SKM-1 (cell line): ENCODE results near the gene DPPA4.

Experiments used
- DNase-seq: peaks from one replicate; lab custom pipeline; 2025; ENCODE audit not compliant: unreplicated experiment; lab: John Stamatoyannopoulos, UW

The DPPA4 gene

GRCh38 chr3:109339197-109339596 is 1.9 kb upstream of the DPPA4 start:
- DNase-seq, result no peak

- no peak for DNase-seq
Observed at GRCh38 chr3:109338322-109338721, 976 bp upstream of the DPPA4 start.

GRCh38 chr3:109336291-109336861 is 970 bp downstream of the DPPA4 start:
- no peak for DNase-seq

GRCh38 chr3:109334572-109334971 is 2.8 kb downstream of the DPPA4 start:
- no peak for DNase-seq

- no peak for DNase-seq
Observed at GRCh38 chr3:109331692-109332091, 5.7 kb downstream of the DPPA4 start.

- DNase-seq, result no peak
Observed at GRCh38 chr3:109330405-109330804, 6.9 kb downstream of the DPPA4 start.

- DNase-seq, result no peak
Observed at GRCh38 chr3:109328202-109328601, 9.1 kb downstream of the DPPA4 start.

- DNase-seq, result no peak
Observed at GRCh38 chr3:109325657-109326056, 11.7 kb downstream of the DPPA4 start.

- no peak for DNase-seq
Observed at GRCh38 chr3:109325109-109325508, 12.2 kb downstream of the DPPA4 start.

GRCh38 chr3:109316162-109316730 is 21.1 kb downstream of the DPPA4 start, which contains the start of gene DPPA2:
TSS of gene DPPA2 (minus strand) at chr3:109316517. CDS start at chr3:109314542, 1,975 bp downstream.
- no peak for DNase-seq

- DNase-seq, result no peak
Observed at GRCh38 chr3:109313061-109313460, 24.3 kb downstream of the DPPA4 start.

GRCh38 chr3:109297496-109297895 is 39.9 kb downstream of the DPPA4 start:
- no peak for DNase-seq

GRCh38 chr3:109284071-109284470 is 53.3 kb downstream of the DPPA4 start:
- DNase-seq, result no peak

- DNase-seq, result no peak
Observed at GRCh38 chr3:109278546-109278945, 58.8 kb downstream of the DPPA4 start.

- no peak for DNase-seq
Observed at GRCh38 chr3:109278141-109278540, 59.2 kb downstream of the DPPA4 start.
